Measurements from ENCODE around the gene RPRD1B. TPM values are rescaled to one million over a fixed set of nuclear protein-coding genes. Genes with fewer than 3 reads are reported as not detected.

RPRD1B gene
- total and polyA plus RNA-seq, 2 of the 4 experiments (the other 2 are of a cell fraction), result 8.4 to 9.9 TPM

- TF ChIP-seq NFE2L2 (IDR thresholded peaks at IDR 0.05; ENCODE audit: low read depth, low read length) (no peak), CEBPB (IDR thresholded peaks at IDR 0.05; ENCODE audit: low read depth, low read length) (peak; percentile 18; the same call in 1 of the 2 replicates)
Measured at GRCh38 chr20:38001173-38001875, 32.2 kb upstream of the RPRD1B start (continued).

- ATAC-seq (ENCODE audit: low read depth) (peak; percentile 9; the same call in 1 of the 2 replicates), DNase-seq (peak; percentile 51)
- dilution Hi-C loops (cut with HindIII; ENCODE audit: low sequenced_read_pairs, unreplicated experiment), result no loop called here
- H3K4me2 ChIP-seq (ENCODE audit: low read depth, low read length), result no peak overlapping the region
- CTCF ChIA-PET, result interaction anchor here (0.9 kb wide), 1 partner anchor 438 kb away, joined by 3 read pairs; no protein-coding TSS in a partner anchor
- H2AFZ ChIP-seq (replicated peaks; ENCODE audit: low read length, poor library complexity), result no peak overlapping the region
- H3K9ac ChIP-seq (ENCODE audit: low read depth, low read length), result no peak overlapping the region
- in situ Hi-C loops (cut with MboI; ENCODE audit: low sequenced_read_pairs), result no loop called here
- peaks cover 19% of the 10 kb centered on the region for H3K36me3 ChIP-seq (ENCODE audit: control insufficient read depth, insufficient read depth, low read length)
- TF ChIP-seq RAD21 (IDR thresholded peaks at IDR 0.05; ENCODE audit: low read length) (no peak), CEBPB (IDR thresholded peaks at IDR 0.05; ENCODE audit: low read depth, low read length) (no peak), USF2 (IDR thresholded peaks at IDR 0.05; ENCODE audit: low read depth, low read length) (no peak), ELK1 (IDR thresholded peaks at IDR 0.05; ENCODE audit: borderline replicate concordance, low read depth, low read length) (no peak), CHD1 (IDR thresholded peaks at IDR 0.05; ENCODE audit: low read depth, low read length) (no peak), BHLHE40 (IDR thresholded peaks at IDR 0.05; ENCODE audit: low read depth, low read length) (no peak), SMC3 (IDR thresholded peaks at IDR 0.05; ENCODE audit: low read depth, low read length) (no peak)
- peaks cover 18% of the 10 kb centered on the region for H3K4me1 ChIP-seq (ENCODE audit: control insufficient read depth, insufficient read depth, low read length)
- H3K56ac ChIP-seq (ENCODE audit: extremely low read depth, insufficient read depth, low read length), result no peak overlapping the region
- POLR2A ChIA-PET (ENCODE audit: unreplicated experiment), result interaction anchor here (0.6 kb wide), 1 partner anchor 158 kb away, joined by 3 read pairs; no protein-coding TSS in a partner anchor
- H3K9me1 ChIP-seq (ENCODE audit: insufficient read depth, low read length), result peaks cover 20% of the 10 kb centered on the region
- no peak overlapping the region for H2BK20ac ChIP-seq (ENCODE audit: low read depth, low read length)
- peaks cover 15% of the 10 kb centered on the region for H4K20me1 ChIP-seq (ENCODE audit: insufficient read depth, low read length)
- H3K18ac ChIP-seq (ENCODE audit: low read depth, low read length), result peak overlapping the region; percentile 57
- no peak overlapping the region for H3K4me3 ChIP-seq (ENCODE audit: insufficient read depth, low read depth, low read length)
- H4K5ac ChIP-seq (ENCODE audit: low read depth, low read length), result peak overlapping the region; percentile 28; the same call in 1 of the 2 replicates
- H3K27ac ChIP-seq (ENCODE audit: insufficient read depth, low read length), result peak overlapping the region; percentile 77; the same call in 1 of the 2 replicates
- no peak overlapping the region; a peak in 1 of 4 replicates for H4K8ac ChIP-seq (ENCODE audit: low read depth in 2 of 2, low read length in 2 of 2)
- peak overlapping the region; percentile 32; the same call in 1 of the 2 replicates for H2BK120ac ChIP-seq (ENCODE audit: low read depth, low read length)
- peak overlapping the region; percentile 76 for H2BK5ac ChIP-seq (ENCODE audit: low read depth, low read length, poor library complexity, severe bottlenecking)
- H3K9me3 ChIP-seq (ENCODE audit: control insufficient read depth, insufficient read depth, low read length), result no peaks in the 10 kb centered on the region
- no peak overlapping the region for H2AK9ac ChIP-seq (replicated peaks; ENCODE audit: low read depth, low read length, poor library complexity)
- no peak overlapping the region for H2BK15ac ChIP-seq (ENCODE audit: low read depth, low read length)
- intact Hi-C loops (cut with micrococcal nuclease), result no loop called here
- H3K14ac ChIP-seq (replicated peaks; ENCODE audit: low read depth, low read length), result no peak overlapping the region
- no peaks in the 10 kb centered on the region for H3K27me3 ChIP-seq (ENCODE audit: control insufficient read depth, insufficient read depth, low read length)
- H3K4ac ChIP-seq (ENCODE audit: low read depth, low read length), result peak overlapping the region; percentile 45; the same call in 1 of the 2 replicates
- no peak overlapping the region for H3K23ac ChIP-seq (ENCODE audit: low read depth, low read length)
- BruUV-seq (replicated peaks), result no TSS peak
- H4K91ac ChIP-seq (ENCODE audit: insufficient read depth, low read depth, low read length), result no peak overlapping the region
- H3K79me1 ChIP-seq (ENCODE audit: low read depth in 1 of 2, low read length in 2 of 2), result peaks cover 13 to 28% of the 10 kb centered on the region in 2 experiments
- peak overlapping the region; percentile 23; the same call in 1 of the 2 replicates for H2AK5ac ChIP-seq (ENCODE audit: low read depth, low read length)
- WGBS, 2 experiments (ENCODE audit: extremely low coverage in 2 of 2, insufficient read length in 1 of 2), result no CpG with 5 or more reads among the region's 4 CpGs
Measured at GRCh38 chr20:38001981-38002380, 31.6 kb upstream of the RPRD1B start.

All from IMR-90 (cell line).